HG03060 (cell line): ENCODE measurements around the gene TMEM130.
"Not testable (repeated sequence)": the region's sequence is repeated elsewhere in the genome, so short reads cannot be mapped to it uniquely, and the experiment has no call there.

Experiments
- ATAC-seq: cut with Tn5 transposase; IDR thresholded peaks from one replicate; pipeline ENCODE4 v1.9.1; 2021; ENCODE audit warnings: low read depth, moderate number of reproducible peaks; ENCODE audit not compliant: unreplicated experiment

TMEM130 gene

GRCh38 chr7:98877692-98878364 is 8.0 kb upstream of the TMEM130 start:
- no peak for ATAC-seq

GRCh38 chr7:98877146-98877545 is 7.3 kb upstream of the TMEM130 start:
- no peak for ATAC-seq

DNA sequence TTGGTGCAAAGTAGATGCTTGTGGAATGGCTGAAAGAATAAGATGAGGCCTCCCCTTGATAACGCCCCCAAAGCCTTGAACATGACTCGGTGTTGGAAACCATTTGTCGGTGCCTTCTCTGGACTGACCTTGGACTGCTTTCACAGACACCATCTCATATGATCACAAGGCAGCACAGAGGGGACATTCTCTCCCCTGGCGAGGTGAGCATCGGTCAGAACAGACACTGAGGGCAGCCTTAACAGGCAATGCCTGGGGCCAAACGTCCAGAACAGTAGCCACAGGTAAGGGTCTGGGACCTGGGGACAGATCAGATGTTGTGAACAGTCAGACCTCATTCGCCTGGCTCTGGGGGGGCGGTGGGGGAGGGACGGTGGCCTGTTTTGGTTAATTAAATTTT is 5.7 kb upstream of the TMEM130 start:
- ATAC-seq, result no peak

- no peak for ATAC-seq
These were observed 5.1 kb upstream of the TMEM130 start for GRCh38 chr7:98874942-98875341.

- not testable (repeated sequence) for ATAC-seq
These were observed 3.8 kb upstream of the TMEM130 start for GRCh38 chr7:98873610-98874009.

- no peak for ATAC-seq
These were observed 2.6 kb upstream of the TMEM130 start for GRCh38 chr7:98872328-98872924.

DNA sequence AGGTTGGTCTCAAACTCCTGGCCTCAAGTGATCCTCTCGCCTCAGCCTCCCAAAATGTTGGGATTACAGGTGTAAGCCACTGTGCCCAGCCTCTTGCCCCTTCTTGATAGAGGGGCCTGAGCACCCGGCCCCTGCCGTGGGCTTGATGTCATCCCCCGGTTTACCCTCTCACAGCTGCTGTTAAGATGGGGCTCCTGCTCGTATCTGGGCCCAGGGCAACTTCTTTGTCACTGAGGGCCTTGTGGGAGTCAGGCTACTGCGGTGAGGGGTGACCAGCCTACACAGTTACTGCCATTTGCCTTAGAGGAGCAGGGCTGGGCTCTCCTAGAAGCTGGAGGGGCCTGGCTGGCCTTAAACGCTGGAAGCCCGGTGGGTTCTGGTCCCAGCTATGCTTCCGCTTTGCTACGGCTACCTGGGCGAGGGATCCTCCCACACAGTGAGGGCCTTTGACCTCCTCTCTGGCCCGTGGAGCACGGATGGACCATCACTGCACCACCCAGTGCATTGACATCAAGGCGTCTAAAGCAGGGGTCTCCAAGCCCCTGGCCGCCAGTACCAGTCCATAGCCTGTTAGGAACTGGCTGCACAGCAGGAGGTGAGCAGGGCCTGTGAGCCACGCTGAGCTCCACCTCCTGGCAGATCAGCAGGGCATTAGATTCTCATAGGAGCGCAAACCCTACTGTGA is 1.1 kb upstream of the TMEM130 start:
- ATAC-seq, result no peak

- ATAC-seq, result peak; percentile 57
These were observed 372 bp upstream of the TMEM130 start for GRCh38 chr7:98870121-98870651.

DNA sequence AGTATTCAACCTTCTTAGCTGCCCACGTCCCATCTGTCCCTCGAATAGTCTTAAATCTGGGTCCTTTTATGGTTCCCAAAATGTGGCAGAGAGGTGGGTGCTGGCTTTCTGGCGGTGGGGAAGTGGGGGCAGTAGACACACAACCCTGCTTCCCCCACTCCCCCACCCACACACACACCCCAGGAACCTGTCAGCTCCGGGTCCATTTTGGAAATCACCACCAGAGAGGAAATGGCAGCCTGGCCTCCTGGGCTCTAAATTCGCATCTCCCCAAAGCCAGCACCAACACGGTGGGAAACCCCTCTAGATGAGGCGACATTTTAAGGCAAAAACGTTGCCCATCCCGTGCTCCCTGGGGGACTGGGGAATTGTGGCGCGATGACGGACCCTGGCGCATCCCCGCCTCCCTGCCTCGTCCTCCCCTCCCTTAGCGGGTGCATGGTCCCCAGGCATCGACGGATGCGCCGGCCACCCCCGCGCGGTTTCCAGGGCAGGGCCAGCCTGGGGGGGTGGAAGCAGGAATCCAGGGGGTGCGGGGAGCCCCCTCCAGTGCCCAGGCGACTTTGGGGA is 702 bp downstream of the TMEM130 start:
- ATAC-seq, result no peak

- no peak for ATAC-seq
These were observed 1.4 kb downstream of the TMEM130 start for GRCh38 chr7:98868450-98868849.

GRCh38 chr7:98866765-98867164 is 3.0 kb downstream of the TMEM130 start:
- ATAC-seq, result no peak

GRCh38 chr7:98866351-98866750 is 3.5 kb downstream of the TMEM130 start:
- no peak for ATAC-seq

- no peak for ATAC-seq
These were observed 4.9 kb downstream of the TMEM130 start for GRCh38 chr7:98864731-98865453.

DNA sequence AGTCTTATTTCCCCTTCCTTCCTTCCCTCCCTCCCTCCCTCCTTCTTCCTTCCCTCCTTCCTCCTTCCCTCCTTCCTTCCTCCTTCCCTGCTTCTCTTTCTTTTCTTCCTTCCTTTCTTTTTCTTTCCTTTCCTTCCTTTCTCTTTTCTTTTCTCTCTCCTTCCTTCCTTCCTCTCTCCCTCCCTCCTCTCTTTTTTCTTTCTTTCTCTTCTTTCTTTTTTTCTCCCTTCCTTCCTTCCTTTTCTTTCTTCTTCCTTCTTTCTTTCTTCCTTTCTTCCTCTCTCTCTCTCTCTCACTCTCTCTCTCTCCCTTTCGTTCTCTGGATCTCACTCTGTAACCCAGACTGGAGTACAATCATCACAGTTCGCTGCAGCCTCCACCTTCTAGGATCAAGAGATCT is 6.2 kb downstream of the TMEM130 start:
- no peak for ATAC-seq

GRCh38 chr7:98862716-98863420 is 6.9 kb downstream of the TMEM130 start:
- ATAC-seq, result no peak

- ATAC-seq, result no peak
These were observed 7.6 kb downstream of the TMEM130 start for GRCh38 chr7:98862203-98862602.

DNA sequence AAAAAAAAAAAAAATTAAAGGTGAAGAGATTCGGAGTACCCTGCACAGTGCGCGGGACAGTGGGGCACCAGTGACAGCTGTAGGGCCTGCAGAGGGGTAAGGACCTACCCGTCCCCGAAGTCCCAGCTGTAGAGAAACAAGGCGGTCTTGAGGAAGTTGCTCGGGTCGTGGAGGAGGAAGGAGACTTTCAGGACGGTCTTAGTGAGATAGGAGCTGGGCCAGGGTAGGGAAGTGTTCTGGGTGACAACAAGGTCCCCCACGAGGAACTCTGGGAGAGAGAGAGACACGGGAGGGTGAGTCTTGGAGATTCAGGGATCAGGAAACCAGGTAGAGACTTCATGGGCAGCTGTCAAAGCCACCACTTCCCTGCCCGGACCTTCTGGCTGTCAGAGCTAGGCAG is 9.7 kb downstream of the TMEM130 start:
- no peak for ATAC-seq

- no peak for ATAC-seq
These were observed 14.0 kb downstream of the TMEM130 start for GRCh38 chr7:98855610-98856422.

DNA sequence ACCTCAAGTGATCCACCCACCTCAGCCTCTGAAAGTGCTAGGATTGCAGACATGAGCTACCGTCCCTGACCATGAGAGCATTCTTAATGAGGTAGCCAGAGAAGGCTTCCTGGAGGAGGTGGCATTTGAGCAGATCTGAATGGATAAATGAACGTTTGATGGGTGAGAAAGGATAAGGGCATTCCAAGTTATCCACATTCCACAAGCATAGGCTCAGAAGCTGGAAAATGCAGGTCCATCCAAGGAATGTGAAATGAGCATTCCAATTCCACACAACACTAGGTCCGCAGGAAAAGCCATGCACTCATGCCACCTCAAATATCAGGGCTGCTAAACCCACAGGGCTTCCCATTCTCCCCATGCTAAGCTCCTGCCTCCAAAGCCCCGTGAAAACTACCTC is 17.0 kb downstream of the TMEM130 start:
- ATAC-seq, result no peak
